Naive thymus-derived CD8-positive, alpha-beta T cell (primary cell): ENCODE data around the gene PSMD14. TPM values are rescaled to one million over a fixed set of nuclear protein-coding genes. Genes with fewer than 3 reads are reported as not detected.
A peak's percentile ranks its signal among the peaks of the same experiment; 100 is the strongest.

Source experiments
- ATAC-seq, 2 donors: fragments of 150-1000 bp; cut with Tn5 transposase in 1 of 2; sonication (Bioruptor Pico), chemical (Tn5 transposase) in 1 of 2; 1 replicate in 1 of 2; 2 replicates in 1 of 2; pipeline ENCODE4 v1.10.0; 2021; ENCODE audit warnings: mild to moderate bottlenecking in 2 of 2, moderate library complexity in 2 of 2
- POLR2A ChIA-PET: fragments of 350-600 bp; sonication (Branson Sonifier 250); formaldehyde crosslinking; loops from one replicate; lab custom pipeline; 2021; ENCODE audit warnings: antibody characterized with exemption; lab: Charles Lee
- DNase-seq, 10 donors: peaks; one replicate each; pipeline versions ENCODE4 v3.0.0 to v3.0.0-alpha.2; 2020 to 2022
- H3K27ac Mint-ChIP-seq, 10 donors: one replicate each; pipeline ENCODE4 v1.8.0; 2020 to 2022; ENCODE audit warnings: mild to moderate bottlenecking in 10 of 10, mixed read lengths in 10 of 10, moderate library complexity in 4 of 10, inconsistent platforms in 1 of 10
- H3K27me3 Mint-ChIP-seq, 5 donors: one replicate each; pipeline ENCODE4 v1.8.0; 2021 to 2022; ENCODE audit warnings: mixed read lengths in 5 of 5
- H3K36me3 Mint-ChIP-seq, 3 donors: one replicate each; pipeline ENCODE4 v1.8.0; 2020 to 2022; ENCODE audit warnings: mixed read lengths in 3 of 3, mild to moderate bottlenecking in 2 of 3, inconsistent platforms in 1 of 3
- H3K4me1 Mint-ChIP-seq, 4 donors: one replicate each; pipeline ENCODE4 v1.8.0; 2021 to 2022; ENCODE audit warnings: mixed read lengths in 4 of 4
- H3K4me3 Mint-ChIP-seq, 10 donors: one replicate each; pipeline ENCODE4 v1.8.0; 2020 to 2022; ENCODE audit warnings: mild to moderate bottlenecking in 10 of 10, mixed read lengths in 10 of 10, moderate library complexity in 6 of 10, inconsistent platforms in 1 of 10
- H3K9me3 Mint-ChIP-seq, 9 donors: one replicate each; pipeline ENCODE4 v1.8.0; 2020 to 2022; ENCODE audit warnings: mixed read lengths in 9 of 9, mild to moderate bottlenecking in 3 of 9, inconsistent platforms in 1 of 9, moderate library complexity in 1 of 9
- polyA plus RNA-seq, 3 donors: library from polyadenylated mRNA; unstranded; fragments of 300-500 nt; fragmentation: Illumina TruSeq; gene quantifications; one replicate each; pipeline ENCODE4 v1.2.3, GENCODE V29; 2021
- total RNA-seq, 8 experiments: library from RNA in 2 of 8; stranded (reverse) in 2 of 8; gene quantifications; one replicate each; pipeline ENCODE4 v1.2.3 and lab custom pipeline; 2021 to 2026

PSMD14 gene
- total and polyA plus RNA-seq, 5 experiments from 2014 or later: 17.5 to 55.6 (median 44.0) TPM

DNA sequence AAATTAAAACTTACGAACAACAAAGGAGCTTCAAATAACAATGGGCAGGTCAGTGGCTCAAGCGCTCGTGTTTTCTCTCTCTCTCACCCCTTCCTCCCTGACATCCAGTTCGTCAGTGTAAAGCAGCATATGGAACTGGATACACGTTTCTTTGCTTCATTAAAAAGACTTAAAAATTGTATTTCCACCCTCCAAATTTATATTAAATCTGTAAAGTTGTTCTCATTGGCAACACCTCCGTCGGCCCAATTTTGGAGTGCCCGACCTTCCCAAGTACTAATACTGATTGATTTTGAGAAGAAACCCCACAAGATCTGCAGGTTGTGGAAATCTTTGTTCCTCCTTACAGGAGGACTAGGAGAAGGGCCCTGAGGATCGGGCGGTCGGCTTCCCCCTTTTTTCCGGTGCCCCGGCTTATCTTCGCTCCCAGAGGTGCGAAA is 110.1 kb downstream of the PSMD14 start:
- POLR2A ChIA-PET: interaction anchor here (0.6 kb wide), 1 partner anchor 26 kb away, joined by 7 read pairs; no protein-coding TSS in a partner anchor
- Mint-ChIP-seq H3K27ac (no peak overlapping the region), H3K4me3 (peak overlapping the region in 3 of 10 donors; percentile 8 to 38 (median 13)), H3K9me3 (peaks cover 0 to 9% (median 0%) of the 10 kb centered on the region in 9 donors), H3K4me1 (peaks cover 31 to 66% (median 54%) of the 10 kb centered on the region in 4 donors), H3K36me3 (peaks cover 0 to 7% (median 5%) of the 10 kb centered on the region in 3 donors), H3K27me3 (peaks cover 72 to 97% (median 86%) of the 10 kb centered on the region in 5 donors)
- ATAC-seq (no peak), DNase-seq (no peak)

DNA sequence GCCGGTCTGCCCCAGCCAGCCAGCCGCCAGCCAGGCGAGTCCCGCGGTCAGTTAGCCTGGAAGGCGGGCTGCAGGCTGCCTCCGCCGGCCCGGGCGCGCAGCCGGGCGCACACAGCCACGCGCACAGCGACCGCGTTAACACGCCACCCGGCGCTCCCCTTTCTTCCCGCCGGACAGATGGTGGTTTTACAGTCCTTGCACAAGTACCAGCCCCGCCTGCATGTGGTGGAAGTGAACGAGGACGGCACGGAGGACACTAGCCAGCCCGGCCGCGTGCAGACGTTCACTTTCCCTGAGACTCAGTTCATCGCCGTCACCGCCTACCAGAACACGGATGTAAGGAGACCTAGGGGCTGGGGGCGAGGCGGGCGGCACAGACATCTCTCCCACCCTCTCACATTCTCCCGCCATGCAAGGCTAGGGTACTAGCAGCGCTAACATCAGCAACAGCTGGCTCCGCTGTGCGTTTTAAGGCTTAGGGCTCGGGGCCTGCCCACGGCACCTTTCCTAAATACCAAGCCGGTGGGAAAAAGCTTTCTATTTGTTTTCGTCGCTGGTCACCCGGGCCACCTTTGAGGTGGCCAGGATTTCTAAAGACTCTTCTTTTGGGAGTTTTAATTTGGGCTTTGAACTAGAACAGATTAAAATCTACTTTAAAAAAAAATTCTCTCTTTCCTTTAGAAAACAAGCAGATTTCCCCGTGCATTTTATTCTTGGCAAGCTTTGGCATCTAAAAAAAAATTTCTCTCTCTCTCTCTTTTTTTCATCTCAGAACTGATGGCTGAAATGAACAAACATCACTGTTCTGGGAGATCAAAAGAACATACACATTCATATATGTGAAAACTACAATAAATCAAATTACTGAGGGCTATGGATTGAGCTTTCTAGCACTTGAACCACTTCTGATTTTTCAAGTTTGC is 110.8 kb downstream of the PSMD14 start:
- DNase-seq: no peak
- peaks cover 0 to 9% (median 0%) of the 10 kb centered on the region in 9 donors for H3K9me3 Mint-ChIP-seq
- peaks cover 68 to 92% (median 83%) of the 10 kb centered on the region in 5 donors for H3K27me3 Mint-ChIP-seq
- peak overlapping the region in 1 of 10 donors; percentile 50 for H3K27ac Mint-ChIP-seq
- H3K4me3 Mint-ChIP-seq: peak overlapping the region in 6 of 10 donors; percentile 38 to 62 (median 54)
- peaks cover 29 to 63% (median 51%) of the 10 kb centered on the region in 4 donors for H3K4me1 Mint-ChIP-seq
- POLR2A ChIA-PET: interaction anchor here (0.6 kb wide), 1 partner anchor 25 kb away, joined by 7 read pairs; no protein-coding TSS in a partner anchor
- no peak for ATAC-seq
- H3K36me3 Mint-ChIP-seq: peaks cover 0 to 7% (median 5%) of the 10 kb centered on the region in 3 donors

DNA sequence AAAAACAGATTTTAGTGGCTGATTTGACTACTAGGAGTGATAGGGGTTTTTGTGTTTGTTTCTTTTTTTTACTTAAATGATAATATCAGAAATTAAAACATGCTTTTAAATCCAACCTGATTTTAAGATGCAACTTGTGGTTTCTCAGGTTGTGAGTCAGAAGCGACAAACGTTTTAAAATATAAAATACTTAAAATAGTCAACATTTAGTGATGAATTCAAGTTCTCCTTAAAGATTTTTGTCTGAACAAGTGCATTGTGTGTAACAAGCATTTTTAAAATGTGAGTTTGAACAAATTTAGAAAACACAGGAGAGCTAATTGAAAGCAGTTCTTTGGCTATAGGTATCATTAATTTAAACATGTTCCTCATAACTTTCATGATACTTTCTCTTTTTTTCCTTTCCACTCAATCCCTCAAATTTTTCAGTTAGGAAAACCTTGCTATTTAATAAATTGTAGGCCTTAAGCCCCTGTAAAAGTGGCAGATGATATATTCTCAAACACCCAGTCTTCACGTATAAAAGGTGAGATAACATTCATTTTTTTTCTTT is 111.5 kb downstream of the PSMD14 start:
- Mint-ChIP-seq H3K27me3 (peaks cover 74 to 94% (median 88%) of the 10 kb centered on the region in 5 donors), H3K4me3 (peak overlapping the region in 2 of 10 donors; percentile 38 to 48)

DNA sequence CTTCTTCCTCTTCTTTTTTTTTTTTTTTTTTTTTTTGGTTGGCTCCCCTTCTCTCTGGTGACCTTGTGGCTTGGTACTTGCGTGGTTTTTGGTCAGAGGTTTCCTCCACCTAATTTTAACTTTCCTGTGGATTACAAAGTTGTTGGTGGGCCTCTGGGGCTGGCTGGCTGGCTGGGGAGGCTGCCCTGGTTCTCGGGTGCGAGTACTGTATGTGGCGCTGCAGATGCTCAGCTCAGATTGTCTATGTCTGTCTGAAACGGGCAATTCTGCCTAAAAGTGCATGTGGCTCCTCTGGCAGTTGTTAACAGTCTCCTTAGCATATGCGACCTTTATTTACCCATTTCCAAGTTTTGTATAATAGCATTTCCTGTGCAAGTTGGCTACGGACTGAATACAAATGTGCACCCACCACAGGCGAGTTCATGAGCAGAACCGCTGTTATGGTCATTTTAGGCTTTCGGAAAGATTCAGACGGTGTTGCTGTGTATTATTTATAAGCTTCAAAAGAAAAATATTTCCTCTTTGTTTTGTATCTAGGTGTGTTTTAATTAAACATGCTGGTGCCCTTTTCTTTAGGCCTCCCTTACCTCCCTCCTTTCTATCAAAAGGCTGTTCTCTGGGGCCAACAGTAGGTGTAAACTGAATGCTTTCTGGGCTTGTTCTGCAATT is 112.3 kb downstream of the PSMD14 start:
- POLR2A ChIA-PET: interaction anchor here (0.7 kb wide), 1 partner anchor 742 kb away, joined by 3 read pairs; no protein-coding TSS in a partner anchor
- ATAC-seq (no peak), DNase-seq (no peak)
- Mint-ChIP-seq H3K27ac (no peak overlapping the region), H3K4me3 (peak overlapping the region in 1 of 10 donors; percentile 26), H3K9me3 (peaks cover 0 to 16% (median 5%) of the 10 kb centered on the region in 9 donors), H3K27me3 (peaks cover 77 to 94% (median 87%) of the 10 kb centered on the region in 5 donors), H3K4me1 (peaks cover 30 to 64% (median 52%) of the 10 kb centered on the region in 4 donors), H3K36me3 (peaks cover 0 to 15% (median 11%) of the 10 kb centered on the region in 3 donors)

More for the DNA sequence above, 111.5 kb downstream of the PSMD14 start:
- POLR2A ChIA-PET: no interaction called here
- peaks cover 0 to 13% (median 9%) of the 10 kb centered on the region in 3 donors for H3K36me3 Mint-ChIP-seq
- no peak for ATAC-seq
- peaks cover 0 to 12% (median under 1%) of the 10 kb centered on the region in 9 donors for H3K9me3 Mint-ChIP-seq
- DNase-seq: no peak
- peaks cover 33 to 69% (median 58%) of the 10 kb centered on the region in 4 donors for H3K4me1 Mint-ChIP-seq
- H3K27ac Mint-ChIP-seq: peak overlapping the region in 1 of 10 donors; percentile 50

DNA sequence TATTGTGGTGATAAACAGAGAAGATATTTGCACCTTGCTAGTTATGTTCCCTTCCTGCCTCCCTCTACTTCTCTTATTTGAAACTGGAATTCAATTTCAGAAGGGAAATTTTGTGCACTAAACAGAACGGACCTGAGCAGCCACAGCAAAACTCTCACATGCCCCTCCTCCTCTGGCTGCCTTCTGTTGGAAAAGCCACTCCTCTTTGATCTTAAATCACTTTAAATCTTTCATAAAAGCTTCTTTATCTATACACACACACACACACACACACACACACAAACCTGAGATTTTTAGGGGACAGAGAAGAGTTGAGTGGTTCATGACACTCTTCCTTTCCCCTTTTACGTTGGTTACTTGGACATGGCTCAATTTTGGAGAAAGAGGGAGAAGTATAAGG is 113.5 kb downstream of the PSMD14 start:
- H3K36me3 Mint-ChIP-seq: peaks cover 0 to 23% (median 16%) of the 10 kb centered on the region in 3 donors
- POLR2A ChIA-PET: no interaction called here
- no peak overlapping the region for H3K4me3 Mint-ChIP-seq
- peaks cover 18 to 61% (median 47%) of the 10 kb centered on the region in 4 donors for H3K4me1 Mint-ChIP-seq
- H3K9me3 Mint-ChIP-seq: peaks cover 0 to 25% (median 5%) of the 10 kb centered on the region in 9 donors
- H3K27ac Mint-ChIP-seq: no peak overlapping the region
- DNase-seq (no peak), ATAC-seq (no peak)
- H3K27me3 Mint-ChIP-seq: peaks cover 74 to 94% (median 84%) of the 10 kb centered on the region in 5 donors

DNA sequence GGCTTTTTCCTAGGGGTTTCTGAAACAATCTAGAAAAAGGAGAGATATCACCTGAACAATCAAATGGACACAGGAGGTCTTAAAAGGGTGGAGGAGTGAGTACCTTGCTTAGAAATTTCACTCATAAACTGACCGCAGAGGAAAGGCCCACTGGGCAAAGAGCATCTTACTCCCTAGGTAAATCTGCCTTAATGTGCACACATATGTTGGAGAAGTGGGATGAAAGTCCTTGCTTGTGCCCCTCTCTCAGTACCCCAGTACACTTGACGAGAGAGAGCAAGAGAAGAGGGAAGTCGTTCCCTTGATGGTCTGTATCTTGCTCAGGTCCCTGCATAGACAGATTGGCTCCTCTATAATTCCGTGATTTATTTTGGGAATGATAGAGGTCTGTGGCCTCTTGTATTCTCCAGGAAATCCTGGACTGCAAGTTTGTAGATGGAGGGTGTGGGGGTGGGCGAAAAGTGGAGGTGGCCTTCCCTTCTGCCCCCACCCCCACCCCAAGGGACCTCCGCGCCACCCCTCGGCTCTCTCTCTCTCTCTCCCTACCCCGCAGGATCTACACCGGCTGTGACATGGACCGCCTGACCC is 114.7 kb downstream of the PSMD14 start:
- POLR2A ChIA-PET: no interaction called here
- H3K27ac Mint-ChIP-seq: peak overlapping the region in 1 of 10 donors; percentile 49
- H3K27me3 Mint-ChIP-seq: peaks cover 72 to 94% (median 81%) of the 10 kb centered on the region in 5 donors
- ATAC-seq (no peak), DNase-seq (no peak)
- peaks cover 4 to 28% (median 23%) of the 10 kb centered on the region in 3 donors for H3K36me3 Mint-ChIP-seq
- peak overlapping the region; percentile 9 to 74 (median 59) for H3K4me3 Mint-ChIP-seq
- peaks cover 16 to 60% (median 44%) of the 10 kb centered on the region in 4 donors for H3K4me1 Mint-ChIP-seq
- H3K9me3 Mint-ChIP-seq: peaks cover 0 to 31% (median 5%) of the 10 kb centered on the region in 9 donors

DNA sequence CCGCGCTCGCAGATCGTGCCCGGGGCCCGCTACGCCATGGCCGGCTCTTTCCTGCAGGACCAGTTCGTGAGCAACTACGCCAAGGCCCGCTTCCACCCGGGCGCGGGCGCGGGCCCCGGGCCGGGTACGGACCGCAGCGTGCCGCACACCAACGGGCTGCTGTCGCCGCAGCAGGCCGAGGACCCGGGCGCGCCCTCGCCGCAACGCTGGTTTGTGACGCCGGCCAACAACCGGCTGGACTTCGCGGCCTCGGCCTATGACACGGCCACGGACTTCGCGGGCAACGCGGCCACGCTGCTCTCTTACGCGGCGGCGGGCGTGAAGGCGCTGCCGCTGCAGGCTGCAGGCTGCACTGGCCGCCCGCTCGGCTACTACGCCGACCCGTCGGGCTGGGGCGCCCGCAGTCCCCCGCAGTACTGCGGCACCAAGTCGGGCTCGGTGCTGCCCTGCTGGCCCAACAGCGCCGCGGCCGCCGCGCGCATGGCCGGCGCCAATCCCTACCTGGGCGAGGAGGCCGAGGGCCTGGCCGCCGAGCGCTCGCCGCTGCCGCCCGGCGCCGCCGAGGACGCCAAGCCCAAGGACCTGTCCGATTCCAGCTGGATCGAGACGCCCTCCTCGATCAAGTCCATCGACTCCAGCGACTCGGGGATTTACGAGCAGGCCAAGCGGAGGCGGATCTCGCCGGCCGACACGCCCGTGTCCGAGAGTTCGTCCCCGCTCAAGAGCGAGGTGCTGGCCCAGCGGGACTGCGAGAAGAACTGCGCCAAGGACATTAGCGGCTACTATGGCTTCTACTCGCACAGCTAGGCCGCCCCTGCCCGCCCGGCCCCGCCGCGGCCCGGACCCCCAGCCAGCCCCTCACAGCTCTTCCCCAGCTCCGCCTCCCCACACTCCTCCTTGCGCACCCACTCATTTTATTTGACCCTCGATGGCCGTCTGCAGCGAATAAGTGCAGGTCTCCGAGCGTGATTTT is 115.5 kb downstream of the PSMD14 start:
- Mint-ChIP-seq H3K4me3 (peak overlapping the region; percentile 57 to 88 (median 80)), H3K36me3 (peaks cover 4 to 32% (median 23%) of the 10 kb centered on the region in 3 donors), H3K9me3 (peaks cover 0 to 35% (median 6%) of the 10 kb centered on the region in 9 donors), H3K27ac (peak overlapping the region in 1 of 10 donors; percentile 50), H3K27me3 (peaks cover 71 to 89% (median 83%) of the 10 kb centered on the region in 5 donors), H3K4me1 (peaks cover 15 to 52% (median 40%) of the 10 kb centered on the region in 4 donors)
- ATAC-seq (peak; percentile 43), DNase-seq (no peak)
- POLR2A ChIA-PET: no interaction called here

DNA sequence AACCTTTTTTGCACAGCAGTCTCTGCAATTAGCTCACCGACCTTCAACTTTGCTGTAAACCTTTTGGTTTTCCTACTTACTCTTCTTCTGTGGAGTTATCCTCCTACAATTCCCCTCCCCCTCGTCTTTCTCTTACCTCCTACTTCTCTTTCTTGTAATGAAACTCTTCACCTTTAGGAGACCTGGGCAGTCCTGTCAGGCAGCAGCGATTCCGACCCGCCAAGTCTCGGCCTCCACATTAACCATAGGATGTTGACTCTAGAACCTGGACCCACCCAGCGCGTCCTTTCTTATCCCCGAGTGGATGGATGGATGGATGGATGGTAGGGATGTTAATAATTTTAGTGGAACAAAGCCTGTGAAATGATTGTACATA is 116.2 kb downstream of the PSMD14 start:
- peak overlapping the region in 2 of 10 donors; percentile 4 to 50 for H3K27ac Mint-ChIP-seq
- H3K27me3 Mint-ChIP-seq: peaks cover 69 to 89% (median 81%) of the 10 kb centered on the region in 5 donors
- peaks cover 12 to 45% (median 34%) of the 10 kb centered on the region in 4 donors for H3K4me1 Mint-ChIP-seq
- DNase-seq: no peak
- H3K36me3 Mint-ChIP-seq: peaks cover 4 to 35% (median 23%) of the 10 kb centered on the region in 3 donors
- POLR2A ChIA-PET: no interaction called here
- H3K4me3 Mint-ChIP-seq: peak overlapping the region; percentile 57 to 88 (median 80)
- no peak for ATAC-seq
- H3K9me3 Mint-ChIP-seq: peaks cover 0 to 38% (median 8%) of the 10 kb centered on the region in 9 donors

DNA sequence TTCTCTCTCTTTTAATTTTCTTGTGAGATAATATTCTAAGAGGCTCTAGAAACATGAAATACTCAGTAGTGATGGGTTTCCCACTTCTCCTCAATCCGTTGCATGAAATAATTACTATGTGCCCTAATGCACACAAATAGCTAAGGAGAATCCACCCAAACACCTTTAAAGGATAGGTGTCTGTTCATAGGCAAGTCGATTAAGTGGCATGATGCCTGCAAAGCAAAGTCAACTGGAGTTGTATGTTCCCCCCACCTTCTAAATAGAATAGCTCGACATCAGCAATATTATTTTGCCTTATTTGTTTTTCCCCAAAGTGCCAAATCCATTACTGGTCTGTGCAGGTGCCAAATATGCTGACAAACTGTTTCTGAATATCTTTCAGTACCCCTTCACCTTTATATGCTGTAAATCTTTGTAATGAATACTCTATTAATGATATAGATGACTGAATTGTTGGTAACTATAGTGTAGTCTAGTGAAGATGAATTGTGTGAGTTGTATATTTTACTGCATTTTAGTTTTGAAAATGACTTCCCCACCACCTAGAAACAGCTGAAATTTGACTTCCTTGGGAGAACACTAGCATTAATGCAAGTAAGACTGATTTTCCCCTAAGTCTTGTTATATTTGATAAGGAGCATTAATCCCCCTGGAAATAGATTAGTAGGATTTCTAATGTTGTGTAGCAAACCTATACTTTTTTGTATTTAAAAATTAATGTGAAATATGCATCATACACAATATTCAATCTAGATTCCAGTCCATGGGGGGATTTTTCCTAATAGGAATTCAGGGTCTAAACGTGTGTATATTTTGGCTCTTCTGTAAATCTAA is 116.9 kb downstream of the PSMD14 start:
- Mint-ChIP-seq H3K9me3 (peaks cover 0 to 38% (median 8%) of the 10 kb centered on the region in 9 donors), H3K4me1 (peaks cover 12 to 43% (median 33%) of the 10 kb centered on the region in 4 donors), H3K27me3 (peaks cover 65 to 89% (median 78%) of the 10 kb centered on the region in 5 donors), H3K36me3 (peaks cover 4 to 35% (median 23%) of the 10 kb centered on the region in 3 donors), H3K27ac (peak overlapping the region in 1 of 10 donors; percentile 14), H3K4me3 (peak overlapping the region; percentile 57 to 88 (median 80))
- DNase-seq (no peak), ATAC-seq (no peak)
- POLR2A ChIA-PET: no interaction called here
